Progenitor cell of endocrine pancreas (in vitro differentiated cells): ENCODE measurements around the gene PTBP1. TPM values are rescaled to one million over a fixed set of nuclear protein-coding genes. Genes with fewer than 3 reads are reported as not detected.
"Not testable (repeated sequence)": the region's sequence is repeated elsewhere in the genome, so short reads cannot be mapped to it uniquely, and the experiment has no call there.

ENCODE experiments used
- DNase-seq: peaks from one replicate; pipeline ENCODE4 v3.0.0; 2021; ENCODE audit warnings: low spot score; ENCODE audit not compliant: unreplicated experiment
- H3K27ac Mint-ChIP-seq: 2 replicates; pipeline ENCODE4 v1.8.0; 2021; ENCODE audit warnings: mild to moderate bottlenecking, moderate library complexity, mixed read lengths
- H3K27me3 Mint-ChIP-seq: 2 replicates; pipeline ENCODE4 v1.8.0; 2021; ENCODE audit warnings: mixed read lengths
- H3K36me3 Mint-ChIP-seq: 2 replicates; pipeline ENCODE4 v1.8.0; 2022; ENCODE audit warnings: mixed read lengths; ENCODE audit not compliant: insufficient read depth
- H3K4me1 Mint-ChIP-seq: 2 replicates; pipeline ENCODE4 v1.8.0; 2021; ENCODE audit warnings: low read depth, mixed read lengths
- H3K4me3 Mint-ChIP-seq: 2 replicates; pipeline ENCODE4 v1.8.0; 2021; ENCODE audit warnings: low read depth, mild to moderate bottlenecking, moderate library complexity, mixed read lengths
- H3K9me3 Mint-ChIP-seq: 2 replicates; pipeline ENCODE4 v1.8.0; 2021; ENCODE audit warnings: low read depth, mixed read lengths
- total RNA-seq: library from RNA; stranded (reverse); gene quantifications from 2 replicates; pipeline ENCODE4 v1.2.1, GENCODE V29; 2021
- TF ChIP-seq, protein P1 (sequence below): fragments of 200-600 bp; sonication (generic); IDR thresholded peaks from one replicate; pipeline ENCODE4 v1.5.0; 2021; ENCODE audit warnings: antibody characterized with exemption, mild to moderate bottlenecking; ENCODE audit not compliant: unreplicated experiment

PTBP1 gene
- total RNA-seq, 1 donor from 2014 or later, result 500 TPM

- Mint-ChIP-seq H3K36me3 (peaks cover 23% of the 10 kb centered on the region), H3K27ac (no peak overlapping the region), H3K4me3 (no peak overlapping the region), H3K4me1 (no peaks in the 10 kb centered on the region), H3K27me3 (no peaks in the 10 kb centered on the region), H3K9me3 (peaks cover 4% of the 10 kb centered on the region)
- TF ChIP-seq, protein P1, sequence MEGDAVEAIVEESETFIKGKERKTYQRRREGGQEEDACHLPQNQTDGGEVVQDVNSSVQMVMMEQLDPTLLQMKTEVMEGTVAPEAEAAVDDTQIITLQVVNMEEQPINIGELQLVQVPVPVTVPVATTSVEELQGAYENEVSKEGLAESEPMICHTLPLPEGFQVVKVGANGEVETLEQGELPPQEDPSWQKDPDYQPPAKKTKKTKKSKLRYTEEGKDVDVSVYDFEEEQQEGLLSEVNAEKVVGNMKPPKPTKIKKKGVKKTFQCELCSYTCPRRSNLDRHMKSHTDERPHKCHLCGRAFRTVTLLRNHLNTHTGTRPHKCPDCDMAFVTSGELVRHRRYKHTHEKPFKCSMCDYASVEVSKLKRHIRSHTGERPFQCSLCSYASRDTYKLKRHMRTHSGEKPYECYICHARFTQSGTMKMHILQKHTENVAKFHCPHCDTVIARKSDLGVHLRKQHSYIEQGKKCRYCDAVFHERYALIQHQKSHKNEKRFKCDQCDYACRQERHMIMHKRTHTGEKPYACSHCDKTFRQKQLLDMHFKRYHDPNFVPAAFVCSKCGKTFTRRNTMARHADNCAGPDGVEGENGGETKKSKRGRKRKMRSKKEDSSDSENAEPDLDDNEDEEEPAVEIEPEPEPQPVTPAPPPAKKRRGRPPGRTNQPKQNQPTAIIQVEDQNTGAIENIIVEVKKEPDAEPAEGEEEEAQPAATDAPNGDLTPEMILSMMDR, result no peak
- DNase-seq, result no peak
Measured at GRCh38 chr19:816500-816857, 19.2 kb downstream of the PTBP1 start.

GRCh38 chr19:820212-820611 lies 23.0 kb downstream of the PTBP1 start:
- not testable (repeated sequence) for H3K36me3 Mint-ChIP-seq, H3K27me3 Mint-ChIP-seq, H3K27ac Mint-ChIP-seq, H3K9me3 Mint-ChIP-seq, H3K4me1 Mint-ChIP-seq, DNase-seq
- peak overlapping the region; percentile 74 for H3K4me3 Mint-ChIP-seq

DNA sequence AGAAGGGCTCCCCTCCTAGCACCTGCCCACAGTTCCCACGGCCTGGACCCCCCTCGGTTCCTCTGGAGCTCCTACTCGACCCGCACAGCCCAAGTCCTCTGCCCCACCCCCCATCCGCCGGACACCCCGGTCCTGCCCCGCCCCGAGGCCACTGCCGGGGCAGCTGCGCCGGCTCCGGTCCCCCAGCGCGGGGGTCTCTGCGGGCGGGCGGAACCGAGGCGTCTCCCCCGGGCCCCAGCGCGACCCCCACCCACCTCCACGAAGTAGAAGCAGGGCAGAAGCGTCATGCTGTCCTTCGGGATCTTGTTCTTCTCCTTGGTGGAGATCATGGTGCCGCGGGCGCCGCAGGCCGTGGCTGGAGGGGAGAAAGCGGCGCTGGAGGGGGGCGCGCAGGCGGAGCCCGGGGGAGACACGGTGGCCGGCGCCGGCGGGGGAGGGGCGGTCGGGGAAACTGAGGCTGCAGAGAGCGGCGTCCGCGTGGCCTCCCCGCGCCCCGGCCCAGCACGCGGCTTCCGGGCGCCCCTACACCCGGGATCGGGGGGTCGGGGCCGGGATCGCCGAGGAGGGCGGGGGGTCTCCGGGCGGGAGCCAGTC lies 24.1 kb downstream of the PTBP1 start:
- peak overlapping the region; percentile 74 for H3K4me3 Mint-ChIP-seq
- peaks cover 5% of the 10 kb centered on the region for H3K36me3 Mint-ChIP-seq
- H3K9me3 Mint-ChIP-seq, result peaks cover 3% of the 10 kb centered on the region
- TF ChIP-seq, protein P1, result no peak
- H3K4me1 Mint-ChIP-seq, result peaks cover 2% of the 10 kb centered on the region
- no peak overlapping the region for H3K27ac Mint-ChIP-seq
- DNase-seq, result peak; percentile 45
- no peaks in the 10 kb centered on the region for H3K27me3 Mint-ChIP-seq

DNA sequence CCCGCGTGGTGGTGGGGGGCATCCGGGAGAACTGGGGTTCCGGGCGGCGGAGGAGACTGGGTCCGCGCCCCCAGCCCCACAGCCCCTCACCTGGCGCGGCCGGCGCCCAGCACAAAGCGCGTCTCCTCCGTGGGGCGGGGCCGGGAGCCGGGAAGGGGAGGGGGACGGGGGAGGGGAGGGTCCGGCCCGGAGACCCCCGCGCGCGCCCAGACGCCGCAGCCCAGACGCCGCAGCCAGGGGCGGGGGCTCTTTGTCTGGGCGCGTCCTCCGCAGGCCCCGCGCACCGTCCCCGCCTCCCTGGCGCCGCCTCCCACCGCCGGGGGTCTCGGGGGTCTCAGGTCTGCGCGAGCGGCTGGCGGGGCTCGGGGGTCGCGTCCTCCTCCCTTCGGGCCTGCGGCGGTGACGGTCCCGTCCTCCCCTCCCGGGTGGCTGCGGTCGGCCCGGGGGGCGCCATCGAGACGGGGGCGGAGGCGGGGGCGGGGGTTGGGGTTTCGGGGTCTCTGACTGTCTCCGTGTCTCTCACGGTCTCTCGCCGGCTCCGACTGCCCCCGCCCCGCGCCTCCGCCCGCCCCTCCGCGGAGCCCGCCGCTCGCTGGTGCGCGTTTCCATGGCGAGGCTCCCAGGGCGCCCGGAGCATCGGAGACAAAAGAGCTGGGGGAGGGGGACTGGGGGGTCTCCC lies 24.7 kb downstream of the PTBP1 start, which contains the start of gene PLPPR3:
TSS of gene PLPPR3 (minus strand) at position 131 of the 679 bp plus-strand sequence. CDS start 396 bp downstream, outside the sequence.
- no peaks in the 10 kb centered on the region for H3K9me3 Mint-ChIP-seq
- TF ChIP-seq, protein P1, result no peak

DNA sequence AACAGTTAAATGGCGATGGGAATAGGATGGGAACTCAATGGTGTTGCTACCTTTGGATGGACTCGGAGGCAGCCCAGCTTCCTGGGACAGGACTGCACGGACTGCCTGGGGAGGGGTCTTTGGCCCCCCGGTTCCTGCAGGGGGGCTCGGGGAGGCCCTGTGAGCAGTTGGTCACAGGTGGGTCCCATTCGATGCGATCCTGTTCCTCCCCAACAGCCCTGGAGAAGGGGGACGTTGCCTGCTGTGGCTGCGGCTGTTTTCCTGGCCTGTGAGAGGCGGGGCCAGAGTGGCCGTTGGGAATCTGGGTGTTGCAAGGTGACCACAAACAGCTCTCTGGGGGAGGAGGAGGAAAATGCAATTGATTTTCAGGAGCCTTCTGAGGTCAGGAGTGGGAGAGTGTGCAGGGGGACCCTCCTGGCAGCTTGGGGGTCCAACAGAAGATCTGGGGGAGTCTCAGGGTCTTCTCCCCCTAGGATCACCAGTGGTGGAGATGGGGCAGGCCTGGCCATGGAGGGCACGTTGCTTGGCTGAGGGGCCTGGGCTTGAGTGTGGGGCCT lies 26.4 kb downstream of the PTBP1 start:
- peak overlapping the region; percentile 68 for H3K4me3 Mint-ChIP-seq
- TF ChIP-seq, protein P1, result no peak
- no peaks in the 10 kb centered on the region for H3K27me3 Mint-ChIP-seq
- DNase-seq, result no peak
- H3K9me3 Mint-ChIP-seq, result no peaks in the 10 kb centered on the region
- no peaks in the 10 kb centered on the region for H3K36me3 Mint-ChIP-seq
- H3K4me1 Mint-ChIP-seq, result peaks cover 2% of the 10 kb centered on the region
- peak overlapping the region; percentile 49 for H3K27ac Mint-ChIP-seq

More for the DNA sequence above, 24.7 kb downstream of the PTBP1 start, which contains the start of gene PLPPR3:
- Mint-ChIP-seq H3K27ac (no peak within 1 kb of the TSS), H3K4me3 (peak within 1 kb of the TSS; percentile 74), H3K36me3 (peaks cover 1% of the 10 kb centered on the region), H3K4me1 (peaks cover 2% of the 10 kb centered on the region), H3K27me3 (no peaks in the 10 kb centered on the region)
- DNase-seq, result peak; percentile 51
